Measurements from ENCODE around the gene JPH3. TPM values are rescaled to one million over a fixed set of nuclear protein-coding genes. Genes with fewer than 3 reads are reported as not detected.

The JPH3 gene
- polyA plus RNA-seq, 1 donor from 2014 or later: 22.2 TPM

DNA sequence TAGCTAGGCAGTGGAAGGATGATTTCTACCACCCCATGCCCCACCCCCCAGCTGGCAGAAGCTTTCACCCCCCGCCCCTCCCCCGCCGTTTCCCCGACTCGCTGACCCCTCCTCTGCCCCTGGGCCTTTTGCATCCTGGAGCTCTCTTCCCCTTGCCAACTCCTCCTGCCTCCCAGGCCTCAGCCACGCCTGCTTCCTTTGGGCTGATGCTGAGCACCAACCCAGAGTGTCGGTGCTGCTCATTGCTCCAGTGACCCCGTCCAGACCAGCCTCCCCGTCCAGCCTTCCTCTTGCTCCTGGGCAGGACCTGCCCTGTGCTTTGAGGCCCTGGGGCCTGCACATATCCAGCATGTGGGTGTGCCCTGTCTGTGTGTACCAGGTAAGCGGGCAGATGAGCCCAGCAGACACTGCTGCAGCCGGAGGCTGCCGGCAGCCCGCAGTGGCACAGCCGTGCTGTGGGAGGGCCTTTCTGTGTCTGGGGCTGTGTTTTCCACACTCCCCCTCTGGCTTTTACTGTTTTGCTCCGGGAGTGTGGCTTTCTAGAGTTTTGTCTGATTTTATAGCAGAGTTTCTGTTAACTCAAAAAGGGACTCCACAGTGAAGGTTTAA is 72.9 kb downstream of the JPH3 start:
- H3K4me2 ChIP-seq (ENCODE audit: low read length): no peak overlapping the region
- no peak overlapping the region for H3K9ac ChIP-seq (ENCODE audit: low read length)

GRCh38 chr16:87677830-87678229 is 75.5 kb downstream of the JPH3 start:
- Histone ChIP-seq H2AFZ (ENCODE audit: low read depth, low read length) (no peak overlapping the region), H3K9me3 (ENCODE audit: low read length) (no peaks in the 10 kb centered on the region), H3K27me3 (ENCODE audit: insufficient read depth, low read depth, low read length) (no peaks in the 10 kb centered on the region), H3K79me2 (replicated peaks; ENCODE audit: insufficient read depth, low read length) (no peaks in the 10 kb centered on the region), H3K9me2 (ENCODE audit: insufficient read depth, low read length) (no peaks in the 10 kb centered on the region), H3K36me3 (ENCODE audit: insufficient read depth, low read length) (no peaks in the 10 kb centered on the region), H3K27ac (ENCODE audit: low read length) (no peak overlapping the region), H4K20me1 (ENCODE audit: insufficient read depth) (no peaks in the 10 kb centered on the region), H3K9ac (ENCODE audit: low read length) (no peak overlapping the region), H3F3A (ENCODE audit: insufficient read depth, low read length, poor library complexity, severe bottlenecking) (no peaks in the 10 kb centered on the region), H3K4me2 (ENCODE audit: low read length) (no peak overlapping the region), H3K4me3 (ENCODE audit: low read length) (no peak overlapping the region)
- TF ChIP-seq SMC3 (conservative IDR thresholded peaks at IDR 0.05; ENCODE audit: poor library complexity): no peak
- TF ChIP-seq EP300 (conservative IDR thresholded peaks at IDR 0.05; ENCODE audit: poor library complexity, severe bottlenecking): no peak

More for the DNA sequence above, 72.9 kb downstream of the JPH3 start:
- Histone ChIP-seq H3K79me2 (replicated peaks; ENCODE audit: insufficient read depth, low read length) (no peaks in the 10 kb centered on the region), H3K27ac (ENCODE audit: low read length) (no peak overlapping the region), H3K9me2 (ENCODE audit: insufficient read depth, low read length) (no peaks in the 10 kb centered on the region), H4K20me1 (ENCODE audit: insufficient read depth) (no peaks in the 10 kb centered on the region), H3K27me3 (ENCODE audit: insufficient read depth, low read depth, low read length) (no peaks in the 10 kb centered on the region), H3K36me3 (ENCODE audit: insufficient read depth, low read length) (no peaks in the 10 kb centered on the region), H3F3A (ENCODE audit: insufficient read depth, low read length, poor library complexity, severe bottlenecking) (no peaks in the 10 kb centered on the region), H2AFZ (ENCODE audit: low read depth, low read length) (no peak overlapping the region), H3K9me3 (ENCODE audit: low read length) (no peaks in the 10 kb centered on the region), H3K4me3 (ENCODE audit: low read length) (no peak overlapping the region)
- TF ChIP-seq EP300 (conservative IDR thresholded peaks at IDR 0.05; ENCODE audit: poor library complexity, severe bottlenecking) (no peak), RAD21 (conservative IDR thresholded peaks at IDR 0.05) (no peak), TAF1 (IDR thresholded peaks at IDR 0.05; ENCODE audit: low read depth) (no peak), SMC3 (conservative IDR thresholded peaks at IDR 0.05; ENCODE audit: poor library complexity) (no peak), EZH2 (IDR thresholded peaks at IDR 0.05; ENCODE audit: borderline replicate concordance, insufficient read depth, low read length, poor library complexity, severe bottlenecking) (no peak)
- TF ChIP-seq, protein P1, sequence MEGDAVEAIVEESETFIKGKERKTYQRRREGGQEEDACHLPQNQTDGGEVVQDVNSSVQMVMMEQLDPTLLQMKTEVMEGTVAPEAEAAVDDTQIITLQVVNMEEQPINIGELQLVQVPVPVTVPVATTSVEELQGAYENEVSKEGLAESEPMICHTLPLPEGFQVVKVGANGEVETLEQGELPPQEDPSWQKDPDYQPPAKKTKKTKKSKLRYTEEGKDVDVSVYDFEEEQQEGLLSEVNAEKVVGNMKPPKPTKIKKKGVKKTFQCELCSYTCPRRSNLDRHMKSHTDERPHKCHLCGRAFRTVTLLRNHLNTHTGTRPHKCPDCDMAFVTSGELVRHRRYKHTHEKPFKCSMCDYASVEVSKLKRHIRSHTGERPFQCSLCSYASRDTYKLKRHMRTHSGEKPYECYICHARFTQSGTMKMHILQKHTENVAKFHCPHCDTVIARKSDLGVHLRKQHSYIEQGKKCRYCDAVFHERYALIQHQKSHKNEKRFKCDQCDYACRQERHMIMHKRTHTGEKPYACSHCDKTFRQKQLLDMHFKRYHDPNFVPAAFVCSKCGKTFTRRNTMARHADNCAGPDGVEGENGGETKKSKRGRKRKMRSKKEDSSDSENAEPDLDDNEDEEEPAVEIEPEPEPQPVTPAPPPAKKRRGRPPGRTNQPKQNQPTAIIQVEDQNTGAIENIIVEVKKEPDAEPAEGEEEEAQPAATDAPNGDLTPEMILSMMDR (IDR thresholded peaks at IDR 0.05; ENCODE audit: poor library complexity, severe bottlenecking): no peak

DNA sequence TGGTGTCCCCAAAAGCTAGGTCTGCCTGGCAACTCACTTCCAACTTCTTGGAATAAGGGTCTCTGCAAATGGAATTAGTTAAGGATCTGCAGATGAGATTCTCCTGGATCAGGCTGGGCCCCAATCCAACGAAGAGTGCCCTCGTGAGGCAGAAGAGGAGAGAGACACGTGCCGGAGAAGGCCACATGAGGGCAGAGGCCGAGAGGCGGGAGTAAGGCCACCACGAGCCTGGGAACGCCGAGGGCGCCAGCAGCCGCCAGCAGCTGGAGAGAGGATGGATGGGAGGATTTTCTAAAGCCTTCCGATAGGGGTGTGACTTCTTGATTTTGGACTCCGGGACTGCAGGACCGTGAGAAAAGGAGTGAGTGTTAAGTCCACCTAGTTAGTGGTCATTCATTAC is 76.3 kb downstream of the JPH3 start:
- Histone ChIP-seq H3K9me2 (ENCODE audit: insufficient read depth, low read length) (no peaks in the 10 kb centered on the region), H3K79me2 (replicated peaks; ENCODE audit: insufficient read depth, low read length) (no peaks in the 10 kb centered on the region), H3K9ac (ENCODE audit: low read length) (no peak overlapping the region), H3K4me2 (ENCODE audit: low read length) (no peak overlapping the region), H3K4me3 (ENCODE audit: low read length) (no peak overlapping the region), H4K20me1 (ENCODE audit: insufficient read depth) (no peaks in the 10 kb centered on the region), H2AFZ (ENCODE audit: low read depth, low read length) (no peak overlapping the region), H3K27me3 (ENCODE audit: insufficient read depth, low read depth, low read length) (no peaks in the 10 kb centered on the region), H3K36me3 (ENCODE audit: insufficient read depth, low read length) (no peaks in the 10 kb centered on the region), H3F3A (ENCODE audit: insufficient read depth, low read length, poor library complexity, severe bottlenecking) (no peaks in the 10 kb centered on the region), H3K27ac (ENCODE audit: low read length) (no peak overlapping the region), H3K9me3 (ENCODE audit: low read length) (no peaks in the 10 kb centered on the region)
- TF ChIP-seq REST (IDR thresholded peaks at IDR 0.05; ENCODE audit: borderline replicate concordance) (no peak), SMC3 (conservative IDR thresholded peaks at IDR 0.05; ENCODE audit: poor library complexity) (no peak), EP300 (conservative IDR thresholded peaks at IDR 0.05; ENCODE audit: poor library complexity, severe bottlenecking) (no peak), POLR2AphosphoS5 (IDR thresholded peaks at IDR 0.05) (no peak), MXI1 (conservative IDR thresholded peaks at IDR 0.05; ENCODE audit: poor library complexity, severe bottlenecking) (no peak), EZH2 (IDR thresholded peaks at IDR 0.05; ENCODE audit: borderline replicate concordance, insufficient read depth, low read length, poor library complexity, severe bottlenecking) (no peak), TAF1 (IDR thresholded peaks at IDR 0.05; ENCODE audit: low read depth) (no peak), RAD21 (conservative IDR thresholded peaks at IDR 0.05) (no peak)
- TF ChIP-seq, protein P1 (IDR thresholded peaks at IDR 0.05; ENCODE audit: poor library complexity, severe bottlenecking): no peak
